Activated naive CD8-positive, alpha-beta T cell treated with anti-CD3 and anti-CD28 coated beads, Interleukin-2, amount 10 ng/mL, durations not matched to agents 7 days and 5 days (primary cell): ENCODE measurements around the gene SORCS2. TPM values are rescaled to one million over a fixed set of nuclear protein-coding genes. Genes with fewer than 3 reads are reported as not detected.
A peak's percentile ranks its signal among the peaks of the same experiment; 100 is the strongest.

ENCODE experiments used
- ATAC-seq: fragments of 150-1000 bp; cut with Tn5 transposase; one replicate; pipeline ENCODE4 v1.10.0; 2021; ENCODE audit warnings: low read depth, moderate library complexity
- POLR2A ChIA-PET: fragments of 350-600 bp; sonication (Branson Sonifier 250); formaldehyde crosslinking; loops from one replicate; lab custom pipeline; 2021; ENCODE audit warnings: antibody characterized with exemption; lab: Charles Lee
- DNase-seq: peaks from one replicate; pipeline ENCODE4 v3.0.0; 2021
- H3K27ac Mint-ChIP-seq: one replicate; pipeline ENCODE4 v1.8.0; 2022; ENCODE audit warnings: mild to moderate bottlenecking, mixed read lengths
- H3K27me3 Mint-ChIP-seq: one replicate; pipeline ENCODE4 v1.8.0; 2022; ENCODE audit warnings: mild to moderate bottlenecking, moderate library complexity, mixed read lengths
- H3K36me3 Mint-ChIP-seq: one replicate; pipeline ENCODE4 v1.8.0; 2021; ENCODE audit warnings: mild to moderate bottlenecking, mixed read lengths
- H3K4me1 Mint-ChIP-seq: one replicate; pipeline ENCODE4 v1.8.0; 2021; ENCODE audit warnings: mixed read lengths
- H3K4me3 Mint-ChIP-seq: one replicate; pipeline ENCODE4 v1.8.0; 2022; ENCODE audit warnings: mild to moderate bottlenecking, moderate library complexity, mixed read lengths
- H3K9me3 Mint-ChIP-seq: one replicate; pipeline ENCODE4 v1.8.0; 2021; ENCODE audit warnings: mixed read lengths
- total RNA-seq, 2 experiments: library from RNA; stranded (reverse); gene quantifications; one replicate each; pipeline ENCODE4 v1.2.3, GENCODE V29; 2021

Gene SORCS2
- total RNA-seq, 2 experiments from 2014 or later = not detected

DNA sequence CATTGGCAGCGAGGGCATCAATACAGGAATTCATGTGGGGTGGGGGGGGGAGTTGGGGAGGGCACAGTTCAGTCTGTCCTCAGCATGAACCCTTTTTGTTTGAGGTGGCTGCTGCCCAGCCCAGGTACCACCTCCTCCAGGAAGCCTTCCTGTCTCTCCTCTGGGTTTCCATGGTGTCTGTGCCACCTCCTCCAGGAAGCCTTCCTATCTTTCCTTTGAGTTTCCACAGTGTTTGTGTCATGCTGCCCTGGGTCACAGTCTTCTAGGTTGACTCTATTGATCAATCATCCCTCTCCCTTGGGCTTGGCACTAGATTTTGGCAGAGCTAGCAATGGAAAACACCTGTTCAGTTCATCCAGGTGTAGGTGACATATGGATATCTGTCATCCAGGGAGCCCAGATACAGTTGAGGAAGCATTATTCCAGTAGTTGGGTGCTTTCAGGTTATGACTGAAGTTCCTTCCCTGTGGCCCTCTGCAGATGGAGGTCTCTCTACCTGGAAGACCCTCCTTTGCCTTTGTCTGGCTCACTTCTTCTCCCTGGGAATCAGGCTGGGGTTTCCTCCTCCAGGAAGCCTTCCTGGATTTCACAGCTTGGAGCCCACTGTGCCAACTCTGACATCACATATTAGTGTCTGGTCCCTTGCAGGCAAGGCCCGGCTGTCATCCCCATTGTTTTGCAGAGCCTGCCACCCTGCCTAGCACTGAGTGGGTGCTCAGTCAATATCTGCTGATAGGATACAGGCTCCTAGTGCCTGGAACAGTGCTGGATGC, 96.6 kb downstream of the SORCS2 start:
- POLR2A ChIA-PET = no interaction called here
- ATAC-seq = no peak
- no peaks in the 10 kb centered on the region for H3K4me1 Mint-ChIP-seq
- no peak for DNase-seq
- no peaks in the 10 kb centered on the region for H3K36me3 Mint-ChIP-seq
- H3K9me3 Mint-ChIP-seq = no peaks in the 10 kb centered on the region
- H3K4me3 Mint-ChIP-seq = no peak overlapping the region
- no peak overlapping the region for H3K27ac Mint-ChIP-seq
- H3K27me3 Mint-ChIP-seq = peaks cover 3% of the 10 kb centered on the region

DNA sequence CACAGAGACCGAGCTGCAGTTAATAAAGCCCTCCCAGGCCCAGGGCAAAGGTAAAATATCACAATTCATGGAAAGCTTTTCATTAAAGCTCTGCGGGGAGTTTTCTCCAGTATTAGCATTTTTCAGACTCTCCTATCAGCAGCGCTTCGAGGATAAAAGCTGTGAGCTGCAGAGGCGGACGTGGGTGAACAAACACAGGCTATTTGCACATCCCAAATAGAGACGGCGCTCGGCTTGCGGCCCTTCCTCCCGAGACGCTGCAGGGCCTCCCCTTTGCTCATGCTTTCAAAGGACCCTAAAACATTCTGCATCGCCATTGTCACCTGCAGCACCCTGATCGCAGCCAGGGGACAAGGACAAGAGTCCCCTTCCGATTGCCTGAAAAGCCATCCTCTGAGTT, 97.3 kb downstream of the SORCS2 start:
- Mint-ChIP-seq H3K27me3 (peaks cover 3% of the 10 kb centered on the region), H3K27ac (no peak overlapping the region), H3K36me3 (no peaks in the 10 kb centered on the region), H3K4me3 (no peak overlapping the region), H3K9me3 (no peaks in the 10 kb centered on the region), H3K4me1 (no peaks in the 10 kb centered on the region)
- ATAC-seq (no peak), DNase-seq (no peak)
- POLR2A ChIA-PET = no interaction called here

GRCh38 chr4:7291372-7292114, 99.2 kb downstream of the SORCS2 start:
- Mint-ChIP-seq H3K4me3 (no peak overlapping the region), H3K27ac (no peak overlapping the region), H3K27me3 (no peaks in the 10 kb centered on the region), H3K4me1 (no peaks in the 10 kb centered on the region), H3K9me3 (no peaks in the 10 kb centered on the region), H3K36me3 (no peaks in the 10 kb centered on the region)
- POLR2A ChIA-PET = no interaction called here
- DNase-seq = no peak
- no peak for ATAC-seq

DNA sequence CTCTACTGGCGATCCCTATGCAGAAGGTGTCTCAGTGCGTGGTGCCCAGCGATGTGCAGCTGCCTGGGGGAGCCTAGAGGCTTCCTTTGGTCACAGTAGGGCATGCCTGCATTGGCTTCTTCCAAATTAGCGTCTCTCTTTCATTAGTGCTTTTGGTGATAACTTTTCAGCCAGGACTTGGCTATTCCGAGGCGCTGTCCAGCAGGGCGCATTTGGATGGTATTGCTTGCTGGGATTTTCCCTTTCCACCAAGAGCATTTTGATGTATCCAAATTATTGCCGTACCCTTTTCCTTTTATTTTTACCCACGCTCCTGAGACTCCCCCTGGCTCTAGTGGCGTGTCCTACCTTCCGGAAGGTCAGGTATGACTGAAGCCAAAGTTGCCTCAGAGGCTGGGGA, 101.4 kb downstream of the SORCS2 start:
- POLR2A ChIA-PET = no interaction called here

DNA sequence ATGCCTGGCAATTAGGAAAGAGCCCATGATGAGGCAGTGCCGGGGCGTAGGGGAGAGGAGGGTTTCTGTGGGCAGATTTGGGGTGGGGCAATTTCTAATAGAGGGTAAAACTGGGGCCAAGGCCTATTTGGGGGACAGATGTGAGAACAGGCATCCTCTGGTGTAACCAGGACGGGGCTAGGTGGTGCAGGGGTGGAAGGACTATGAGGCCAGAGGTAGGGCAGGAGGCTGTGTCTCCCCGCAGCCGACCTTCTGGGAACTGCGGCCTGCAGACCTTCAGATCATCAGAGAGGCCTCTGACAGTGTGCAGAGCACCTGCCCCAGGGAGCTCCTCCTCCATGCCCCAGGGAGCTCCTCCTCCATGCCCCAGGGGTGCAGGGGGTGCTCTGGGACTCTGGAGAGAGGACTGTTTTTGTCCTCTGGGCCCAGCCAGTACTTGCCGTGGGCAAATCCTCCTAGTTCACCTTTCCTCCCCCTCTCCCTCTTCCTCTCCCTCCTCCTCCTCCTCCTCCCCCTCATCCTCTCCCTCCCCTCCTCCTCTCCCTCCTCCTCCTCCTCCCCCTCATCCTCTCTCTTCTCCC, 101.9 kb downstream of the SORCS2 start:
- Mint-ChIP-seq H3K9me3 (no peaks in the 10 kb centered on the region), H3K36me3 (no peaks in the 10 kb centered on the region), H3K4me3 (no peak overlapping the region), H3K4me1 (peaks cover under 1% of the 10 kb centered on the region), H3K27me3 (no peaks in the 10 kb centered on the region), H3K27ac (no peak overlapping the region)
- no peak for DNase-seq
- POLR2A ChIA-PET = no interaction called here
- peak; percentile 27 for ATAC-seq

More for the DNA sequence above, 101.4 kb downstream of the SORCS2 start:
- H3K27ac Mint-ChIP-seq = no peak overlapping the region
- H3K36me3 Mint-ChIP-seq = no peaks in the 10 kb centered on the region
- no peaks in the 10 kb centered on the region for H3K4me1 Mint-ChIP-seq
- H3K9me3 Mint-ChIP-seq = no peaks in the 10 kb centered on the region
- H3K27me3 Mint-ChIP-seq = no peaks in the 10 kb centered on the region
- ATAC-seq = no peak
- H3K4me3 Mint-ChIP-seq = no peak overlapping the region
- no peak for DNase-seq

GRCh38 chr4:7295197-7295910, 103.0 kb downstream of the SORCS2 start:
- no peak for ATAC-seq
- POLR2A ChIA-PET = no interaction called here
- no peak overlapping the region for H3K4me3 Mint-ChIP-seq

DNA sequence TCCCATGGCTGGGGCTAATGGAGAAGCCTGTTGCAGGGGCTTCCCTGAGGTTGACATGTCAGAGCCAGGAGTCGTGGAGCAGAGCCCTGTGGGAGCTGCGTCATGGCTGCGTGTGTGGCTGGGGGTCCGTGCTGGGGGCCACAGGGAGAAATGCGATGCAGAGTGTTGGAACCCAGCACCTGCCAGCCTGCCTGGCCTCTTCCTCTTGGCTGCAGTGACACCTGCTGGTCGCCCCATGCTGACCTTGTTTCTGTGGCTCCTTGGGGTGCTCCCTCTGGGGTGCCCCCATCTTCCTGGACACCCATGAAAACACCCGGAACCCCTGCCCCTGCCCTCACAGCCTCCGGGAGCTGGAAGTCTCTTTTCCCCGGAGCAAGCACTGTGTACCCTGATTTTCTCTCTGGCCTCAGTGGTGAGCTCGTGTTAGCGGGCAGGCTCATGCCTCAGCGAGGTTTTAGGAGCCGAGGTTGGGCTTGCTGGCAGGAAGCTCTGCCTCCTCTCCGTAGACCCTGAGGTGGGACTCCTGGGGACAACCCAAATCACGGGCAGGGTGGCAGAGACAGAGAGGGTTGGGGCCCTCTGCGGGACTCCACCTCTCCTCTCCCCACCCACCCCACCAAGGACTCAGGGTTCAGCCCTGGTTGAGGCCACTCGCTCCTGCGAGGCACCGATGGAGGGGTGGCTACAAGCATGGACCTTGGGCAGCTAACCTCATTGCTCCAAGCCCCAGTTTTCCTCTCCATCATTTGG, 103.7 kb downstream of the SORCS2 start:
- POLR2A ChIA-PET = no interaction called here
- Mint-ChIP-seq H3K9me3 (no peaks in the 10 kb centered on the region), H3K36me3 (no peaks in the 10 kb centered on the region), H3K4me3 (no peak overlapping the region), H3K4me1 (peaks cover 2% of the 10 kb centered on the region), H3K27ac (no peak overlapping the region), H3K27me3 (peaks cover 4% of the 10 kb centered on the region)
- ATAC-seq = no peak
- DNase-seq = no peak

More at GRCh38 chr4:7295197-7295910, 103.0 kb downstream of the SORCS2 start:
- H3K4me1 Mint-ChIP-seq = peaks cover 2% of the 10 kb centered on the region
- no peak overlapping the region for H3K27ac Mint-ChIP-seq
- peaks cover 4% of the 10 kb centered on the region for H3K27me3 Mint-ChIP-seq
- no peak for DNase-seq
- no peaks in the 10 kb centered on the region for H3K36me3 Mint-ChIP-seq
- no peaks in the 10 kb centered on the region for H3K9me3 Mint-ChIP-seq

DNA sequence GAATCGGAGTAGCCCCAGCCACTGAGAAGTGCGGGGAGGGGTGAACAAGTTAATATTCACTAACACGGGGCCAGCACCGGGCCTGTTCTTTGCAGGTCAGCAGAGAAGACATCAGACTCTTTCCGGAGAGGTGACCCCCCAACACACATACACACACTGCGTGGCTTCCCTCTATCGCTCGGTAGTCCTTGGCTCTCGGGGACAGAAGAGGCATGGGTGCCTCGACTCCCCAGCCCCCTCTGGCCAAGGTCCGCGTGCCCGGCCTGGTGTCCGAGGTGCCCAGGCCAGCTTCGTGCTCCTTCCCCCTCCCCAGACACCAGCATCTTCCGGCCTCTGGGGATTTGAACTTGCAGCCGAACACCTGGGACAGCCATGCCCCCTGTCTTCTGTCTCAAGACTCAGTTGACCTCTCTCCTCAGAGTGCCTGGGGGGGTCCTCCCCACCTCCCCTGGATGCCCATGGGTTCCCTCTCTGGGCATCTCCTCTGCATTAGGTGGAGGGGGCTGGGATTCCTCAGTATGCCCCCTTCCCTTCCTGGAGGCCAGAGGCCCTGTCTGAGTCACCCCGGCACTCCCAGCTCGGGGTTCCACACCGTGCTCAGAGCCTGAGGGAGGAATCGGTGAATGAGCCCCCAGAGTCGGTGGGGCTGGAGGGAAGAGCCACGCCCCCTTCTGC, 104.5 kb downstream of the SORCS2 start:
- POLR2A ChIA-PET = no interaction called here
- Mint-ChIP-seq H3K36me3 (no peaks in the 10 kb centered on the region), H3K4me3 (no peak overlapping the region), H3K27me3 (peaks cover 4% of the 10 kb centered on the region), H3K4me1 (peaks cover 2% of the 10 kb centered on the region), H3K27ac (no peak overlapping the region), H3K9me3 (no peaks in the 10 kb centered on the region)
- DNase-seq (no peak), ATAC-seq (no peak)

DNA sequence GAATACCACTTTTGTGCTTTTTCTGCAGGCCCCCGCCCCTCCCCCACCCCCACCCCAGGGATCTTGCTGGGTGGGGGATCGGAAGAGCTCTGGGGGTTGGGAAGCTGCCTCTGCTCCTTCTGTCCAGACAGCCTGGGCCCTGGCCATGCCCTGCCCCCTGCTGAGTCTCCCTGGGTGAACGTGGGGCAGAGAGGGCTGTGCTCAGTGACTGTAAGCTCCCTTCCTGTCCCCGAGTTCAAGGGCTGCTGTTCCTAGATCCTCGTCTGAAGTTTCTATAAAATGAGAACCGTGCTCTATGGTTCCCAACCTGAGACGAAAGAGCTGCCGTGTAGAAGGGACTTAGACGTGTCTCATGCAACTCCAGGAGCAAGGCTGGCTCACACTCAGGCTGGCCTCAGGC, 105.0 kb downstream of the SORCS2 start:
- Mint-ChIP-seq H3K9me3 (no peaks in the 10 kb centered on the region), H3K4me1 (peaks cover 2% of the 10 kb centered on the region), H3K36me3 (no peaks in the 10 kb centered on the region), H3K4me3 (no peak overlapping the region), H3K27me3 (peaks cover 4% of the 10 kb centered on the region), H3K27ac (no peak overlapping the region)
- DNase-seq = no peak
- POLR2A ChIA-PET = no interaction called here
- ATAC-seq = no peak

DNA sequence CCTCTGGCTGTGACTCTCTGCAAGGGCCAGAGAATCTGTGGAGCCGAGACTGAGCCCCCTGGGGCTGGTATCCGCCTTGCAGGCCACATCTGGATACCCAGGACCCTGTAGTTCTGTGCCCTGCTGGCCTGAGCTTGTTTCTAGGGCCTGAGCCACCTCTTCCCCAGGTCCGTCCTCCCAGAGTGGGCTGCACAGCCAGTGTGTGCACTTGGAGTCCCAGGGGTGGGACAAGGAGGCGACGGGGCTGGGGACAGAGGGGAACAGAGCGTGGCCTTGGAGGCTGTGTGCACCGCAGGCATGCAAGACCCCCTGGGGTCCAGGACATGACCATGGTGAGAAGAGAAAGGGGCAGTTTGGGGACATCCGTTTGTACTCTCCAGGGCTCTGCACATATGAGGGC, 105.5 kb downstream of the SORCS2 start:
- Mint-ChIP-seq H3K27me3 (peaks cover 4% of the 10 kb centered on the region), H3K36me3 (no peaks in the 10 kb centered on the region), H3K4me1 (peaks cover 2% of the 10 kb centered on the region), H3K27ac (no peak overlapping the region), H3K4me3 (no peak overlapping the region), H3K9me3 (no peaks in the 10 kb centered on the region)
- DNase-seq = no peak
- no peak for ATAC-seq
- POLR2A ChIA-PET = no interaction called here

GRCh38 chr4:7298619-7299009, 106.3 kb downstream of the SORCS2 start:
- Mint-ChIP-seq H3K4me3 (no peak overlapping the region), H3K9me3 (no peaks in the 10 kb centered on the region), H3K4me1 (peaks cover 2% of the 10 kb centered on the region), H3K36me3 (no peaks in the 10 kb centered on the region), H3K27ac (no peak overlapping the region), H3K27me3 (peaks cover 4% of the 10 kb centered on the region)
- POLR2A ChIA-PET = no interaction called here
- DNase-seq (no peak), ATAC-seq (no peak)

DNA sequence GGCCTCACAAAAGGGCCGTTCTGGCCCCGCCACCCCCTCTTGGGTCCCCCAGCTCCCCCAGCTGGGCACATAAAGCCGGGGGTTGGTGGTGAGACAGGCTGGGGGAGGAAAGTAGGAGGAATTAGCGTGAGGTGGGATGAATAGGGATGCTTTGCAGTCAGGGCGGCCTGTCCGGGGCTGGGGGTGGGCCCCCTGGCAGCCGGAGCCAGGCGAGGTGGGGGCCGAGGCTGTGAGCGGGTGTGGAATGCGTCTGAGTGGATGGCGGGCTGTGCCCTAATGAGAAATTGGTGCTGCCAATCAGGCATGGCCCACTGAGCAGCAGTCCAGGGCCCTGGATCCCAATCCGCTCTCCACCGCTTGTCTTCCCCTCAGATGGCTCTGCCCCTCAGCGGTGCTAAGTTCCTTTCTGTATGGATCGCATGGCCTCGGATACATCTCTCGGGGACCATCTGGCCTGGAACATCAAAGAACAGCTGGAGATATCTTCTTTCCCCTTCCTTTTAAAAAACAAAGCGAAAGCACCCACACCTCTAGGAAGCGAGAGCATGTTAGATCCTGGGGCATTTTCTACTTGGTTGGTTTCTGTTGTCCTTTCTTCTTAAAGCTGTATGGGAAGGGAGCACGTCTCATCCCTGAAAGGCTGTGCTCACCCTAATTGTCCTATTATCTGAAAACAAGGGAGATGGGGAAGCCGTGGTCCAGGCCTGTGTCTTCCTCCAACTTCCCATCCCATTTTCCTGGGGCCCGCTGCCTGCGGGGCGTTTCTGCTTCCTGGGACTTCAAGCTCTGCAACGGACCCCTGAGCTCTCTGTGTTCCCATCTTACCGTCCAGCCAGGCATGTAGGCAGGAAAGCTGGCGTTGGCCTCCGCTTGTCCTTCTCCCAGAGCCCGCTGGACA, 106.9 kb downstream of the SORCS2 start:
- H3K4me1 Mint-ChIP-seq = peaks cover 2% of the 10 kb centered on the region
- H3K4me3 Mint-ChIP-seq = no peak overlapping the region
- ATAC-seq (no peak), DNase-seq (no peak)
- POLR2A ChIA-PET = no interaction called here
- H3K27me3 Mint-ChIP-seq = peaks cover 4% of the 10 kb centered on the region
- H3K9me3 Mint-ChIP-seq = no peaks in the 10 kb centered on the region
- no peak overlapping the region for H3K27ac Mint-ChIP-seq
- no peaks in the 10 kb centered on the region for H3K36me3 Mint-ChIP-seq
